Progenitor cell of endocrine pancreas (in vitro differentiated cells): ENCODE measurements around the gene PCBP3. TPM values are rescaled to one million over a fixed set of nuclear protein-coding genes. Genes with fewer than 3 reads are reported as not detected.

Experiments
- DNase-seq: peaks from one replicate; pipeline ENCODE4 v3.0.0; 2021; ENCODE audit warnings: low spot score; ENCODE audit not compliant: unreplicated experiment
- H3K27ac Mint-ChIP-seq: 2 replicates; pipeline ENCODE4 v1.8.0; 2021; ENCODE audit warnings: mild to moderate bottlenecking, moderate library complexity, mixed read lengths
- H3K27me3 Mint-ChIP-seq: 2 replicates; pipeline ENCODE4 v1.8.0; 2021; ENCODE audit warnings: mixed read lengths
- H3K36me3 Mint-ChIP-seq: 2 replicates; pipeline ENCODE4 v1.8.0; 2022; ENCODE audit warnings: mixed read lengths; ENCODE audit not compliant: insufficient read depth
- H3K4me1 Mint-ChIP-seq: 2 replicates; pipeline ENCODE4 v1.8.0; 2021; ENCODE audit warnings: low read depth, mixed read lengths
- H3K4me3 Mint-ChIP-seq: 2 replicates; pipeline ENCODE4 v1.8.0; 2021; ENCODE audit warnings: low read depth, mild to moderate bottlenecking, moderate library complexity, mixed read lengths
- H3K9me3 Mint-ChIP-seq: 2 replicates; pipeline ENCODE4 v1.8.0; 2021; ENCODE audit warnings: low read depth, mixed read lengths
- CTCF ChIP-seq: fragments of 200-600 bp; sonication (generic); IDR thresholded peaks from one replicate; pipeline ENCODE4 v1.5.0; 2021; ENCODE audit warnings: antibody characterized with exemption, mild to moderate bottlenecking; ENCODE audit not compliant: unreplicated experiment
- total RNA-seq: library from RNA; stranded (reverse); gene quantifications from 2 replicates; pipeline ENCODE4 v1.2.1, GENCODE V29; 2021

PCBP3 gene
- total RNA-seq, 1 donor from 2014 or later = 3.7 TPM

- no peak overlapping the region for H3K27ac Mint-ChIP-seq
- peaks cover 47% of the 10 kb centered on the region for H3K27me3 Mint-ChIP-seq
- no peak overlapping the region for H3K4me3 Mint-ChIP-seq
- H3K9me3 Mint-ChIP-seq = peaks cover under 1% of the 10 kb centered on the region
- no peaks in the 10 kb centered on the region for H3K4me1 Mint-ChIP-seq
- TF ChIP-seq CTCF = no peak
- DNase-seq = no peak
- no peaks in the 10 kb centered on the region for H3K36me3 Mint-ChIP-seq
These were observed 45.4 kb upstream of the PCBP3 start for GRCh38 chr21:45598109-45598508.

GRCh38 chr21:45598666-45599065 lies 44.9 kb upstream of the PCBP3 start:
- TF ChIP-seq CTCF = no peak
- Mint-ChIP-seq H3K27ac (no peak overlapping the region), H3K27me3 (peaks cover 45% of the 10 kb centered on the region), H3K4me3 (no peak overlapping the region), H3K9me3 (peaks cover 6% of the 10 kb centered on the region), H3K36me3 (no peaks in the 10 kb centered on the region), H3K4me1 (no peaks in the 10 kb centered on the region)
- DNase-seq = no peak

GRCh38 chr21:45599146-45599581 lies 44.4 kb upstream of the PCBP3 start:
- no peak for TF ChIP-seq CTCF
- no peak for DNase-seq
- H3K27me3 Mint-ChIP-seq = peaks cover 45% of the 10 kb centered on the region
- peaks cover 11% of the 10 kb centered on the region for H3K9me3 Mint-ChIP-seq
- no peak overlapping the region for H3K27ac Mint-ChIP-seq
- H3K4me3 Mint-ChIP-seq = no peak overlapping the region
- H3K36me3 Mint-ChIP-seq = no peaks in the 10 kb centered on the region
- no peaks in the 10 kb centered on the region for H3K4me1 Mint-ChIP-seq

GRCh38 chr21:45600248-45600647 lies 43.3 kb upstream of the PCBP3 start:
- Mint-ChIP-seq H3K27me3 (peaks cover 37% of the 10 kb centered on the region), H3K9me3 (peaks cover 12% of the 10 kb centered on the region), H3K4me1 (no peaks in the 10 kb centered on the region), H3K27ac (no peak overlapping the region), H3K36me3 (no peaks in the 10 kb centered on the region), H3K4me3 (no peak overlapping the region)
- DNase-seq = no peak
- no peak for TF ChIP-seq CTCF

GRCh38 chr21:45601551-45601950 lies 42.0 kb upstream of the PCBP3 start:
- Mint-ChIP-seq H3K27ac (no peak overlapping the region), H3K36me3 (no peaks in the 10 kb centered on the region), H3K27me3 (peaks cover 29% of the 10 kb centered on the region), H3K4me1 (no peaks in the 10 kb centered on the region), H3K4me3 (no peak overlapping the region), H3K9me3 (peaks cover 12% of the 10 kb centered on the region)
- TF ChIP-seq CTCF = no peak
- no peak for DNase-seq
